ENCODE measurements around the gene TMEM245. TPM values are rescaled to one million over a fixed set of nuclear protein-coding genes. Genes with fewer than 3 reads are reported as not detected.
"Not testable (repeated sequence)": the region's sequence is repeated elsewhere in the genome, so short reads cannot be mapped to it uniquely, and the experiment has no call there.

TMEM245 gene
- total RNA-seq, 1 donor = 25.3 TPM

DNA sequence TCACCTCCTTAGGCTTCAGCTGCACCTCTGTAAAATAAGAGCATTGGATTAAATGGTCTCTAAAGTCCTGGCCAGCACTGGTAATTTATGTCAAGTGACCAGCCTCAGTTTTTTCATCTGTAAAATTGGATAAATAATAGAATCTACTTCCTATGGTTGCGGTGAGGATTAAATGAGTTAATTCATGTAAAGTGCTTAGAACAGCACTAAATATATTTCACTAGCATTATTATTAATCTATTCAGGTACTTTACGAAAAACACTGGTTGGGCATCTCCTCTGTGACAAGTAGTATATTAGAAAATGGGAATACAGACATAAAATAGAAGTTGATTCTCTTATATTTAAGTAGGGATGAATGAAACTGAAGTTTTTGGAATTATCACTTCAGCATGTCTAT, 13.8 kb upstream of the TMEM245 start:
- no peak for DNase-seq (ENCODE audit: low read depth in 2 of 3, low spot score in 2 of 3)

DNA sequence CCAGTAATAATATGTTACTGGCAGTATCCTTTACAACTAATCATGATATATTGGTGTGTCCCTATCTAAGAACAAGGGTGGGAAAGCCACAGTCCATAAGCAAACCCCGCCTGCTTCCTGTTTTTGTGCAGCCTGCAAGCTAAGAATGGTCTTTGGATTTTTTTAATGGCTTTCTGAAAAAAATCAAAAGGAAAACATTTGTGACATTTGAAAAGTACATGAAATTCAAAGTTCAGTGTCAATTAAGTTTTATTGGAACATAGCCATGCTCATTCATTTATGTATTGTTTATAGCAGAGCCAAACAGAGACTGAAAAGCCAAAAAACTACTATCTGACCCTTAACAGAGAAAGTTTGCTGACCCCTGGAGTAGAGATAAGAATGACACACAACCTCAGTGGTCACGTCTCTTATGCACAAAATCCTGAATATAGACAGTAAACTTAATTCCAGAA, 12.8 kb upstream of the TMEM245 start:
- DNase-seq (ENCODE audit: low read depth in 2 of 3, low spot score in 2 of 3) = peak in 1 of 3 donors; percentile 47

DNA sequence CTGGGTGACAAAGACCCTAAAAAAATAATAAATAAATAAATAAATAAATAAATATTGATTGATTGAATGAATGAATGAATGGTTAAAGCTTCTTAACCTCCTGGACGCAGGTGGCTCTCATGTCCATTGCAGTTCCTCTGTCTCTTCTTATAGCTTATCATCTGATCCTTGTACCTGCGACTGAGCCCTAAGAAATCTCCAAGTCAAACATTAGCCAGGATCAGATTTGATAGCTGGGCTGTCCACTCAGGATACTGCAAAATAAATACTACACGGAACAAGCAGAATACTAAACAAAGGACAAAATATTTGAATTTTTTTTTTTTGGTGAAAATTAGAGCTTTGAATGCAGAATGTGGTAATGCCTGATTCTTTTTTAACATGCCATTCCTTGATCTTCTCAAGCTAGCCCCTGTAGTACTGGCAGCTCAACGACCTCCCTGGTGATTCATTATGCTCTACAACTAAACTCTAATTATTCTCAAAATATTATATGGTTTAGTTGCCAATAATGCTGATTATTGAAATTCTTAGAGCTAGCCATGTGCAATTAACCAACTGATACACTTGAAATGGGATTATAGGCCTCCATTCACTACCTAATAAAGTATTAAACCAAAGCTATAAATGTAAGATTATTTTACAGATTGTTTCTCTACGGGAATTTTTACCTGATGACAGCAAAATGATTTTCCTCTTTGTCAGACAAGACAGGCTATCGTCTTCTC, 9.9 kb upstream of the TMEM245 start:
- no peak for DNase-seq (ENCODE audit: low read depth in 2 of 3, low spot score in 2 of 3)

DNA sequence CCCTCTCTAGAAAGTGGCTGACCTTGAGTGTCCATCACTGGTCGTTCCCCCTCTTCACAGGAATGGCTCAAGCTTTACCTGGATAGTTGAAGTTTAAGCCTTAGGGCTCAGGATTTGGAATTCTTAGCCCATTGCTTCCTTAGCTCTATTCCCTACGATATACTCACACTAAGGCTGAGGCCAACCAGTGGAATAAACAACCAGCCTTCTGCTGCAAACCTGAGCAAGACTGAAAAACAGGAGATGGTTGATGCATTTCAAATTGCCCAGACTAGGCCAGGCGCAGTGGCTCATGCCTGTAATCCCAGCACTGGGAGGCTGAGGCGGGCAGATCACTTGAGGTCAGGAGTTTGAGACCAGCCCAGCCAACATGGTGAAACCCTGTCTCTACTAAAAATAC, 6.9 kb upstream of the TMEM245 start:
- not testable (repeated sequence) for DNase-seq (ENCODE audit: low read depth in 2 of 3, low spot score in 2 of 3)

DNA sequence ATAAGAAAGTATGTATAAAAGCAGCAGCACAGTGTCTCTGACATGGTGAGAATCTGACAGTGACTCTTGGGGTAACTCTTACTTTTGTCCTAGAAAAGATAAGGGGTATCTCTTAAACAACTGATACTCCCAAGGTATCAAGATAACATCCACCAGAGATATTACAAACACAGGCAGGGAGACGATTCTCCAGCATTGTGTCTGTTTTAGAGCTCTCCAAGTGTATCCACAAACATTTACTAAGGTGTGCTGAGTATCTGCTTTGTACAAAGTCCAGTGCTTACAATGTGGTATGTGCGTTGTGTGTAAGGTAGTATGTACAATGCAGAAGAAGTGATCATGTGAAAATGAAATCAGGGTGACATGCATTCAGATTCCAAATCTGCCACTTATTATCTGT, 4.4 kb upstream of the TMEM245 start:
- DNase-seq (ENCODE audit: low read depth in 2 of 3, low spot score in 2 of 3) = no peak

DNA sequence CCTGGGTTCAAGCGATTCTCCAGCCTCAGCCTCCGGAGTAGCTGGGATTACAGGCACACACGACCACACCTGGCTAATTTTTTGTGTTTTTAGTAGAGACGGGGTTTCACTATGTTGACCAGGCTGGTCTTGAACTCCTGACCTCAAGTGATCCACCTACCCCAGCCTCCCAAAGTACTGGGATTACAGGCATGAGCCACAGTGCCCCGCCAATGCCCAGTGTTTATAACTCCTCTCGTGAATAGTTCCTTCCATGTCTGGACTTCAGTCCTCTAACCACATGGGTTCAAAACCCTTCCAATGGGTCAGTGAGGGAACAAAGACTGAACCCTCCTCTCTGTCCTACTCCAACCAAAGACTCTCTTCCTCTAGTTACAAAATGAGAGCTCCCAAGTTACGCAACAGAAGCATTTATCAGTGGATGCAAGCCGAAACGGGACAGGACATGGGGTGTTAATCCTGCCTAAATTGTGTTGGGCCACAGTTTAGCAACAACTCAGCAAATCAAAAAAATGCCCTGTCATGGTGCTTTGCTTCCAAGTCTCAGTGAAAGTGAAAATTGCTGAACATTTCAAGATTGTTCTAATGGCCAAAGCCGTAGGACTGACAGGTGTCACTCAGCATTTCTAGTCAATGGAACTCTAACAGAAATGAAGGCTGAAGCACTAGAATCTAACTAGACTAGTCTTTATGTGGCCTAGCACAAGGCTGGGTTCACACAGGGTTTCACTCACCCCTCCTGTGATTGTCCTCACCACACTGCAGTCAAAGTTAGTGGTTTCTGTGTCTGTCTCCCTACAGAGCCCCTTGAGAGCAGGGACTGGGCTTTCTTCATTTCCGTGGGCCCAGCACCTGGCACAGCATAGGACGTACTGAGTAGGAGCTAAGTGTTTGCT, 3.2 kb upstream of the TMEM245 start:
- DNase-seq (ENCODE audit: low read depth in 2 of 3, low spot score in 2 of 3) = no peak

DNA sequence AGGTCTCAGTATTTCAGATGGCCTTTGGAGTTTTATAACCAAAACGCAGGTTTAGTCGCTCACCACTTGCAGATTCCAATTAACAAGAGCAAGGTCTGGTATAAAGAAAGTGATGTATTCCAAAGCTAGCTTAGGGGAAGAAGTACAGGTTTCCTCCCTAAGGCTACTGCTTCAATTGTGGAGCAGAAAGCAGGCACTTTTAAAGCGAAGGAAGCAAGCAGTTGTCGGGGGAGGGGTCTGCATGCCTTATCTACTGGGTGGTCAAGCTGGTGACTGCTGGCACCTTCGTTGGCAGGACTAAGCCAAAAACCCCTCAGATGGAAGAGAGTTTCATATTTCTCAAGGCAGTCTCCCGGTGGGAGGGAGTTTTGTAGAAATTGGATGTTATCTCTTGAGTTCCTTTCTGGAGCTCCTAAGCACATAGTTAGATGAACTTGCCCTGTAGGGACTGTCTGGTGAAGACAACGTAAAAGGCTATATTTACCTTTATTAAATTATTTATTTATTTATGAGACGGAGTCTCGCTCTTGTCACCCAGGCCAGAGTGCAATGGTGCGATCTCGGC, 1.6 kb upstream of the TMEM245 start:
- no peak for DNase-seq (ENCODE audit: low read depth in 2 of 3, low spot score in 2 of 3)

DNA sequence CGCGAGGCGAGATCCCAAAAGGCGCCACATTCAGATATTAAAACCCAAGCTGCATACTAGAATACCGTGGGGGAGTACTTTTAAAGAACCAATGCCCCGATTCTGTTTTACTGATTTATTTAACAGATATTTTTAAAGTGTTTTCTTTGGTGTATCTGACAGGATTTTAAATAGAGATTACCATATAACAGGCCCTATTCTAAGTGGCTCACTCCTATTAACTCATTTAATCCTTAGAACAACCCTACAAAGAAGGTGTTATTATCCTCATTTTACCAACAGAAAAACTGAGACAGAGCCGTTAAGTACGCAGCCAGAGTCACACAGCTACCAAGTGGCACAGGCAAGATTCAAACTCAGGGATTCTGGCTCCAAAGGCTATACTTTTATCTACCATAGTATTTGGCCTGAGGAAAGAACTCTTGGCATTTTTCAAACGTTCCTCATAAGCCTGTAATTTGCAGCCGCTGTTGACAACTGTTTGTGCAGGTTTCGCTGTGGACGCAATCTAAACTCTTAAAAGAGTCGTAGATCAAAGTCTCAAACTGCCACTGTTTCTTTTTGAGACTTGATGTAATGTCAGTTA, 550 bp upstream of the TMEM245 start:
- DNase-seq (ENCODE audit: low read depth in 2 of 3, low spot score in 2 of 3) = no peak

DNA sequence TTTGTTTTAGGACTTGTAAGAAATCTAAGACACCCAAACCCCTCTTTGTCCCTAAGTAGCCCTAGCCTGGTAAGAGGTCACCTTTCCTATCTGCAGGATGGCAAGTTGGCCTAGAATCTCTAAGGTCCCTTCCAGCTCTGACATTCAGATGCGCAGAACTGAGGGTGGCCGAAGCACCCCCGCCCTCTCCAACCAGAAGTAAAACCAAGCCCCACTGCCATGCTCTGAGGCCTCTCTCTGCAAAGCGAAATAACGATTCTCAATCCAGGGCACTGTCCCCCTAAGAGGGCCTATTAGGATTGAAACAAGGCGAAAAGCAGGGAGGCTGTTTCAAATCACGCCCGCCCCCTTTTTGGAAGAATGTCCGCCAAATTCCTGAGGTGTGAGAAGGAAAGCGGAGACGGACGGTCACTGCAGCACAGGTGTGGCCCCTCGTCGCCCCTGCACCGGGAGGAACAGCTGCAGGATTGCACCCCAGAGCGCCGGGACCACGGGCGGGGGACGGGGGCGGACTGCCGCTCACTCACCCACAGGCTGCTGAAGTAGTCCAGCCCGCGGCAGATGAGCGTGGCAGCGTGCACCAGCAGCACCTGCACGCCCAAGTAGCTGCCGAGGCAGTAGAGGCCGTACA, 824 bp downstream of the TMEM245 start:
- no peak for DNase-seq (ENCODE audit: low read depth in 2 of 3, low spot score in 2 of 3)

DNA sequence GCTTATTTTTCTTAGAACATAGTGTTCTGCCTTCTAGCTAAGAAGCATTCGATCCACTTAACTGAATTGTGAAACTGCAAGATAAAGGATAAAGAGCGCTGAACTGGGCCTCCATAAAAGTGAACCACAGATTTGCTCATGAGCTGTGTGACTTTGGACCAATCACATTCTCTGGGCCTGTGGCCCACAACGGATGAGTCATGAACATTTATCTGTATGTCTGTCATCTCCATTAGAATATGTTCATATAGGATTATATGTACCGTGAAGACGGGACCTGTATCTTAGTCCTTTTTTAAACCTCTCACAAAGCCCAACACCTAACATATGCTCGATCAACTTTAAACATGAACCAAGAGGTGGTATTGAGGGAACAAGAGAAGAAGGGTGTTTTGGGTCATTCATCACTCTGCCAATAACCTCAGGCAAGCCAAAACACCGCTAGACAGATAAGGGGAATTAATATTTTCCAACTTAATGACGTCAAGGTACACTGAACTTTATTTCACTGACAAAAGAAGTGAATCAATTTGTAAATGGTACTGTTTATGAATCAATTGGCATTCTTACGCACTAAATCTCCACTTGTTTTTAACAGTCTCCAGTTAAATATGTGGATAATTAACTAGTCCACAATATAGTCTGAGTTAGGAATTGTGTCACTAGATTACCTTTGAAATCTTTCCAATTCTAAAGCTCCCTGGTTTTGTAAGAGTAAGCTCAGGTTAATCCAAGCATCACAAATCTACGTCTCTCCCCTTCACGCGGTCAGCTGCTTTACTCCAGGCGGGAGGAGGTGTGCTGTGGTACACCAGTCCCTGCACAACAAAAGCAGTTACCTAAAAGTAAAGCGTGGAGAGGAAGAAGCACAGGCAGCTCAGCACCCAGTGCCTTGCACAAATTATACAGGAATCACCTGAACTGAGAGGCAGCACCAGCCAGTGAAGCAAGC, 1.6 kb downstream of the TMEM245 start:
- DNase-seq (ENCODE audit: low read depth in 2 of 3, low spot score in 2 of 3) = no peak

DNA sequence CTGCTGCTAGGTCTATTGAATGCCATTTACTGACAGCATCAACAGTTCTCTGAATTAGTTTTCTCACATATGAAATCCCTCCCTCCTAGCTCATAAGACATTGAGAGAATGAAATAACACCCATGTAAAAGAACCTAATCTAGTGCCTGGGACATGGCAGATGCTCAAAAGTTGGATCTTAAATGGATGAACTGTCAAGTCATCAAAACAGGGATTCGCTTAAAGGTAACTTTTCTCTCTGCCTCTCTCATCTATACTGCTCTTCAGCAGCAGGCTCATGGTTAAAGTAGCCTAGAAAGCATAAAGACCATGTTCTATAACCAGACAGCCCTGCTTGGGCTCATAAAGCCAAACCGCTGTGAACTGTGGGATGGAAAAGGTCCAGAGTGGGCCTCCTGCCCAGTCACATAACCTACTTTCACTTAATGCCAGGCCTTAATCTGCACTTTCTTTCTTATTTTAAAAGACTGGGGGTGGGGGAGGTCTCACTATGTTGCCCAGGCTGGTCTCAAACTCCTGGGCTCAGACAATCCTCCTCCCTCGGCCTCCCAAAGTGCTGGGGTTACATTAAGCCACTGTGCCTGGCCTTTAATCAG, 3.7 kb downstream of the TMEM245 start:
- no peak for DNase-seq (ENCODE audit: low read depth in 2 of 3, low spot score in 2 of 3)

DNA sequence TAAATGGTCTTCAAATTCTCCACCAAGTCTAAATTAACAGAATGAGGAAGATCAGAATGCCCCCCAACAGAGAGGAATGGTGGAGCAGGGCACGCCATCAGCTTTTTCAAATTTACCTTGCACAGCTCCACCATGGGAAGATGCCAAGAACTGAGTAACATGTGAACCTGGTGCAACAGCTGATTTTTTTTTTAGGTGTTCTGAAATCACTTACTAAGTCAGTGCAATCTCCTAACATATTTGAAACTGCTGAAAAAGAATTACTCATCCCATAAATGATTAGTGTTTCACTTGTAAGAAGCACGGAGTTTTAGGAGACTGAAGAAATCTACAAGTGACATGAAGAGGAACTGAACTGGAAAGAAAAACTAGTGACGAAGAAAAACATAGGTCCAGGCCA, 5.1 kb downstream of the TMEM245 start:
- no peak for DNase-seq (ENCODE audit: low read depth in 2 of 3, low spot score in 2 of 3)

DNA sequence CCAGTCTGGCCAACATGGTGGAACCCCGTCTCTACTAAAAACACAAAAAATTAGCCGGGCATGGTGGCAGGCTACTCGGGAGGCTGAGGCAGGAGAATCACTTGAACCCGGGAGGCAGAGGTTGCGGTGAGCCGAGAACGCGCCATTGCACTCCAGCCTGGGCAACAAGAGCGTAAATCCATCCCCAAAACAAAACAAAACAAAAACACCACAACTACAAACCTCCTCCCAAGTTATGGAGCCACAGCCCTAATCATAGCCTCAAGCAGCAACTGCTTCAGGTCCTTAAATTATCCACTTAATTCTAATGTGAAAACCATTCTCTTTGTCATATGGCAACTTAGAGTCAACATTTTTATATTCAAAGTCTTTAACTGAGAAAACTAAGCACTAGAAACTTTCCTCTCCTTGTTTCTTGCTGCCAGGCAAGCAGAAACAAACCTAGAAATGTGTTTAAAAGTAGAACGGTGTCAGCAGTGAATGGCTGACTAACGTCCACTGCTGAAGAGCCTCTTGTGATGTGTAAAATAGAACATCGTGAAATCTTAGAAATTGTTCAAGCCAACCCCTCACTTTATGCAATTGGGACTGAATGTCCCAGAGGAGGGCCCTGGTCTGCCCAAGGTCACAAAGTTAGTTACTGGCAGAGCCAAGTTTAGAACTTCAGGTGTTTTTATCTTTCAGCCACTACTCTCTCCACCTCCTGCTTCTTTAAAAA, 5.7 kb downstream of the TMEM245 start:
- DNase-seq (ENCODE audit: low read depth in 2 of 3, low spot score in 2 of 3) = no peak

DNA sequence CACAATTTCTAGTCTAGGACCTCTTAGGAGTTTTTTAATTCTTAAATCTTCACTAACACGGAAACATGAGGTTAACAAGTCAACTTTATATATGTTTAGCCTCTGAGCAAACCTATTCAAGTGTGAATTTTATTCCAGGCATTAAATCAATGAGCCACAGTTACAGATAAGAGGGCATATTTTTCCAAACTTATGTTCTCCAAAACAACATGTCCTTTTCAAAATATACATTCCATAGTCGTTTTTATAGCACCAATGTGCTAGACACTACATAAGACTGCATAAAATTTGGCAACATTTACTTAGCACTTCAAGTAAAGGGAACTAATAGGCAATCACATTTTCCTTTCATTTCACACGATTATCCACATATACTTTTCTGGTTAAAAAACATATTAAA, 6.5 kb downstream of the TMEM245 start:
- DNase-seq (ENCODE audit: low read depth in 2 of 3, low spot score in 2 of 3) = no peak

DNA sequence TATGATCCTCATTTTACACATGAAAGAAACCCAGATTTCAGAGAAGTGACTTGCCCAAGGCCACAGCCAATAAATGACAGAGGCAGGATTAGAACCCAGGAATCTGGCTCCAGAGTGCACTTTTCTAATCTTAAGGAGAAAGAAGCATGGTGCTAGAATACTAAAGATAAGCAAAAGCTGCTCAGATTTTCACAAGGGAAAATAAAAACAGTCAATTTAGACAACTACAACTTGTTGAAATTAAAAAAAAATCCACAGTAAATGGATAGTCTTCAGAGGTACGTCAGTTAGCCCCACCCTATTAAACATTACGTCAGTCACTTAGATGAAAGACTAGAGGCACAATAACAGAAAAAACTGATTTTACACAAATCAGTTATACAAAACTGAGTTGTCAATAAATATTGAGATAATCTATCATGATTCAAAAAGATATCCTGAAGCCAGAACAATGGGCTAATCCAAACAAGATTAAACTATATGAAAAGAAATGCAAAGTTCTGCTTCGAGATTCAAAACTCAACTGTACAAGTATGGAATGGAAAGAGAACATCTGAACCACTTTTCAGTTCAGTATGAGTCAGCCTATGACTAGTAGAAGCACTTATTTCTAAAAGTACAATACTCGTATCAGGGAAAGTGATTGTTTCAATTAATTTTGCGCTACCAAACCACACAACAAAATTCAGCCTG, 9.3 kb downstream of the TMEM245 start:
- DNase-seq (ENCODE audit: low read depth in 2 of 3, low spot score in 2 of 3) = no peak

DNA sequence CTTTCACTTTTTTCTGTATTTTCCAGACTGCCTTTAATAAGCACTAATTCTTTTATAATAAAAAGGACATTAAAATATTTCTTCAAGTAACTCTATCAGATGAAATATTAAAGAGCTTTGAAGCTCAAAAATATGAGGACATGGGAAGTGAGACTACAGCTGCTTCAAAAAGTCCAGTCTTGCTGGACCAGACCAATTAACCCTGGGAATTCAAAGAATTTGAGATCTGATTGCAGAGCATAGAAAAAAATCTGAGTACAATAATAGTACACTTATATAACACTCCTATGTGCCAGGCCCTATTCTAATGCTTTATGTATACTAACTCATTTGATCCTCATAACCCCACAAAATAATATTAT, 9.8 kb downstream of the TMEM245 start:
- DNase-seq (ENCODE audit: low read depth in 2 of 3, low spot score in 2 of 3) = no peak

DNA sequence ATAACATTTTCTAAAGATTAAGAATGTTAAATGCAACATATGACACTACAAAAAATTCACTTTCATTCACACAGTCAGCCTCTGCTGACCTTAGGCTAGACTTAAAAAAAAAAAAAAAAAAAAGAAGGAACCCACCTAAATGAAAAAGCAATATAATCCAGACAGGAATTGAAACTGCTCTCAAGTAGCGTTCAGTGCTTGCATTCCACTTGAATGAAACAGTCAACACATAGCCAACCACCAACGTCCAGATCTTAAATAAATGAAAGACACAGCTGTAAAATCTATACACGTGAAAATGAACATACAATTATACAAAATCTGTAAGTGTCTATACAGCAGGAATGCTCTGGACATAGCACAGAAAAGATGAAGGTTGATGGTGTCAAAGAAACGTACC, 11.4 kb downstream of the TMEM245 start:
- no peak for DNase-seq (ENCODE audit: low read depth in 2 of 3, low spot score in 2 of 3)
